ENCODE data around the gene SLC22A7.

SLC22A7 gene, protein sequence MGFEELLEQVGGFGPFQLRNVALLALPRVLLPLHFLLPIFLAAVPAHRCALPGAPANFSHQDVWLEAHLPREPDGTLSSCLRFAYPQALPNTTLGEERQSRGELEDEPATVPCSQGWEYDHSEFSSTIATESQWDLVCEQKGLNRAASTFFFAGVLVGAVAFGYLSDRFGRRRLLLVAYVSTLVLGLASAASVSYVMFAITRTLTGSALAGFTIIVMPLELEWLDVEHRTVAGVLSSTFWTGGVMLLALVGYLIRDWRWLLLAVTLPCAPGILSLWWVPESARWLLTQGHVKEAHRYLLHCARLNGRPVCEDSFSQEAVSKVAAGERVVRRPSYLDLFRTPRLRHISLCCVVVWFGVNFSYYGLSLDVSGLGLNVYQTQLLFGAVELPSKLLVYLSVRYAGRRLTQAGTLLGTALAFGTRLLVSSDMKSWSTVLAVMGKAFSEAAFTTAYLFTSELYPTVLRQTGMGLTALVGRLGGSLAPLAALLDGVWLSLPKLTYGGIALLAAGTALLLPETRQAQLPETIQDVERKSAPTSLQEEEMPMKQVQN

DNA sequence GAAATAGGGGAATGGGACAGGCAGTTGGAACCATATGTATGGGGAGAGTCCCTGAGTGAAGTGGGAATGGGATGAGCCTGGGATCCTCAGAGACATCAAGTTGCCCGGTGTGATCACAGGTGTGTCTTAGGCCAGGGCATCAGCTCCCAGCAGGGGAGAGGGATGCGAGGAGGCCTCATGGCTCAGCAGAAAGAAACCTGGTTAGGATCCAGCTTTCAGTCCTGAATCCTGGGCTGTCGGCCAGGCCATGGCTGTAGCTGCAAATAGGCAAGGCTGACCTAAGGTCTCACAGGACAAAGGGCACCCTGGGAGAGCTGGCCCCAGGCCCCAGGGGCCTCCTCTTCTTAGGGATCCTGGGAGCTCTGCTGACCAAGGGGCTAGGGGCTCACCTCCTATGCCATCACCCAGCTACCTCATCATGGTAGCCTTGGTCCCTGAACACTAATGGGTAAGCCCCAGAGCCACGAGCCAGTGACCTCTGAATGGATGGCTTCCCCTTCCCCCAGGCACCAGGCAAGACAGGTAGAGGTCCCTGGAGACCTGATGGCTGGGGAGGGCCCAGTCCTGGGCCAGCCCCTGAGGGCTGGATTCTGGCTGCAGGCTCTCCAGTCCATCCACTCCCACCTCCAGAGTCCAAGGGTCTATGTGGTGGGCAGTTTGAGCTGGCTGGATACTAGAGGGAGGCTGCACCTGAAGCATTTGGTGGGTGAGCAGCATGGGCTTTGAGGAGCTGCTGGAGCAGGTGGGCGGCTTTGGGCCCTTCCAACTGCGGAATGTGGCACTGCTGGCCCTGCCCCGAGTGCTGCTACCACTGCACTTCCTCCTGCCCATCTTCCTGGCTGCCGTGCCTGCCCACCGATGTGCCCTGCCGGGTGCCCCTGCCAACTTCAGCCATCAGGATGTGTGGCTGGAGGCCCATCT lies at the start of gene SLC22A7:
Gene SLC22A7 (plus strand): TSS at position 617 of the 921 bp plus-strand sequence. CDS start 99 bp downstream, at position 716.
- no peak for DNase-seq

DNA sequence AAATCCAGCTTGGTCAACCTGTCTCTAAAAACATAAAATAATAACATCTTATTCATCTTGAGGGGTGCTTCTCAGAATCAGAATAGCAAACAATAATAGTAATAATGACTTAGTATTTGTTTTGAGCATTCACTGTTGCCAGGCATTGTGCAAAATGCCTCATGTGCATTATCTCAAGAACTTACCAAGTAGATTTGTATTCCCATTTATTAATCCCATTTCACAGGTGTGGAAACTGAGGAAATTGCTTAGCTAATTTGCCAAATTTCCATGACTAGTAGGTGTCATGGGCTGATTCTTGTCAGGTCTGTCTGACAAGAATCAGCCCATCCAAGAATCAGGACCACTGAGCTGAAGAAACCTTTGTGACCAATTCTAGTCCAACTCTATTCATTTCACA lies 49.3 kb upstream of the SLC22A7 start:
- DNase-seq, result no peak

DNA sequence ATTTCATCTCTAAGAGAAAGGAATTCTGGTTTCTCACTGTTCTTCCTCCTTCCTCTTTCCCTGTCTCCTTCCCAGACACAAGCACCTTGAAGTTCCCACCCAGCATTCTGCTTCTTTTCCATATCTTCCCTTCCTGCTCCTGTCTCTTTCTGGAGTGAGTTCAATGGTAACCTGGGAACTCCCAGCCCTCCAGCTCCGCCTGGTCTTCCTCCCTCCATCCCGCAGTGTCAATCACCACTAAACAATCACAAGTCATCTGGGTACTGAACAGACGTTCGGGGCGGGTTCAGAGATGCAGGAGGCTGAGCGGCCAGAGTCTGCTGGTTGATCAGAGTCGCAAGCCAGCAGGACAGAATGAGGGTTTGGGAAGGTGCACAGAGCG lies 47.1 kb upstream of the SLC22A7 start:
- no peak for DNase-seq

DNA sequence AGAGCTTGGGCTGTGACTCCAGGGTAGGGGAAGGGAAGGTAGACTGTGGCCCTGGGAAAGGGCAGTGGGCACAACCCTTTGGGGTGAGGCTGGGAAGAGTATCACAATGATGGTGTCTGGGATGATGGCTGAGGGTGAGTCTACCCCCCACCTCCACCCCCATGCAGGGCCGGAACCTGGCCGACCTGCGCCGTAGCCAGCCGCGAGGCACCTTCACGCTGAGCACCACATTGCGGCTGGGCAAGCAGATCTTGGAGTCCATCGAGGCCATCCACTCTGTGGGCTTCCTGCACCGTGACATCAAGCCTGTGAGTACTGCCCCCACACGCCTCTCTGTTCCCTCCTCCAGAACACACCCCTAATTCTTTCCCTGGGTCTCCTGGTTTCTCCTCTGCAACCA lies 44.7 kb upstream of the SLC22A7 start:
- no peak for DNase-seq

DNA sequence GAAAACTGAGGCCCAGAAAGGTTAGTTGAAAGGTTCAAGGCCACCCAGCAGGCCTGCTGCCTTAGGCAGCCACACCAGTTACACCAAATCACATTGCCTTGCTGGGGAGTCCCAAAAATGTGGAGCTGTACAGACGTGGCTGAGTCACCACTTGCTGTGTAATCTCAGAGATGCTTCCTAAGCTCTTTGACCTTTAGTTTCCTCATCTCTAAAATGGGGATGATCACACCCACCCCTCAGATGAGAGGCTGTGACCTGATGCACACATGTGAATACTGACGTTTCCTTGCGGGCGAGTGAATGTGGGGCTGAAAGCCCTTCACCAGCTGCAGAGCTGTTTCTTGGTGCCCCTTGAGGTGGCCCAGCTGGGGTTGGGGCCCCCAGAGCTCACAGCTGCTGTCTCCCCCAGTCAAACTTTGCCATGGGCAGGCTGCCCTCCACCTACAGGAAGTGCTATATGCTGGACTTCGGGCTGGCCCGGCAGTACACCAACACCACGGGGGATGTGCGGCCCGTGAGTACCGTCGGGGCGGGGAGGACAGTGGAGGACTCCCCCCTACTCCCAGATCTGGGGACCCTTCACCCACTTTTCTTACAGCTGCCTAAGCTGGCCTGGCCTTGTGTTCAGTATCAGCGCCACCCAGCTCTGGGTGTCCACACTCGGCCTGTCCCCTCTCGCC lies 43.8 kb upstream of the SLC22A7 start:
- DNase-seq, result no peak

DNA sequence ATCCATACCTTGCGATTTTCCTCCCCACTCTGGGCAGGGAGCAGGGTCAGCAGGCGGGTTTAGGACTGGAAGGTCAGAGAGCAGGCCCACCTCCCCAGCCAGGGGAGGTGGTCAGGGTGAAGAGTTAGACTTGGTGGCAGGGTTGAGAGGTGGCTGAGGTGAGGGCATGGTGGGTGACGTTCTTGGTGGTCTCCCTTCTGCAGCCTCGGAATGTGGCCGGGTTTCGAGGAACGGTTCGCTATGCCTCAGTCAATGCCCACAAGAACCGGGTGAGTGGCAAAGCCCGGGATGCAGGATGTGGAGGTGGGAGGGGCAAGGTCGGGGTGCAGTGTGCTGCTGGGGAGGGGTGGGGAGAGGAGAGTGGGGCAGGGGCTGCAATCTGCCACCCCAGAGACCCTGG lies 43.2 kb upstream of the SLC22A7 start:
- DNase-seq, result no peak

DNA sequence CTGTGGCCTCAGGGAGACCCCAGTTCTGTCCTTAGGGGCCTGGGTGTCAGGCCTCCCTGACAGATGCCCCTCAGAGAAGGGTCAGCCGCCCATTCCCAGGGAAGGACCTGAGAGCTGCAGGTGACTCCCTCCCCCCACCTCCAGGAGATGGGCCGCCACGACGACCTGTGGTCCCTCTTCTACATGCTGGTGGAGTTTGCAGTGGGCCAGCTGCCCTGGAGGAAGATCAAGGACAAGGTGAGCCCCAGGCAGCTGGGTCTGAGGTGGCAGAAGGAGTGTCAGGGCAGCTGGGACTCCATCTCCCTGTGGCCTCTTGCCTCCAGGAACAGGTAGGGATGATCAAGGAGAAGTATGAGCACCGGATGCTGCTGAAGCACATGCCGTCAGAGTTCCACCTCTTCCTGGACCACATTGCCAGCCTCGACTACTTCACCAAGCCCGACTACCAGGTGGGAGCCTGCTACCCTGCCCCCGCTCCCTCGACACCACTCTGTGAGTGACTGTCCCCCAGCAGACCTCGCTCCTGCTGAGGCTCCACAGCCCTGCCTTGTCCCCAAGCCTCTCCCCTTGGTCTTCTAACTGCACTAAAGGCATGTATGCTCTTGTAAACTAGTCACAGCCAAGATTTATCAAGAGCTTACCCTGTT lies 42.5 kb upstream of the SLC22A7 start:
- DNase-seq, result no peak

DNA sequence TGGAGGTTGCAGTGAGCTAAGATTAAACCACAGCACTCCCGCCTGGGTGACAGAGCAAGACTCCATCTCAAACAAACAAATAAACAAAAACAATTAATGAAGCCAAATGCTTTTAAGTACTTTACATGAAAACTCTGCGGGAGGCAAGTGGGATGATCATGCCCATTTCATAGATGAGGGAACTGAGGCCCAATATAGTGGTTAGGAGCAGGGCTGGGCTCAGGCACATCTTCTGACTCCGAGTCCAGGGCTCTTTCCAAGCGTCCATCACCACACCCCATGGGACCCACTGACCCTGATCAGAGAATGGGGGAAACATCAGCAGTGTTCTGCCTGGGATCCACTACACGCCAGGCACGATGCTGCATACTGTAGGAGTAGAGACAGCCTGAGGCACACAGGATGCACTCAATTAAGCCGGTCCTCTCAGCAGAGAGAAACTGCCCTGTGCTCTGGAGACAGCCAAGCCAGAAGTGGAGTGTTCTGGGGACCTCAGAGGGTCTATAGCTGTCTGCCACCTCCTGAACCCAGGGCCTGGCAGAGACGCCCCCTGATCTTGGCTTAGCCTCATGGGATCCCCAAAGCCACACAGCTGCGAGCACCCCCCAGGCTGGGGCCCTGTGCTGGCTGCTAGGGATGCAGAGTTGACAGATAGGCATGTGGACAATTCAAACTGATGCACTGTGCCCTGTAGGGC lies 41.2 kb upstream of the SLC22A7 start:
- DNase-seq, result no peak

DNA sequence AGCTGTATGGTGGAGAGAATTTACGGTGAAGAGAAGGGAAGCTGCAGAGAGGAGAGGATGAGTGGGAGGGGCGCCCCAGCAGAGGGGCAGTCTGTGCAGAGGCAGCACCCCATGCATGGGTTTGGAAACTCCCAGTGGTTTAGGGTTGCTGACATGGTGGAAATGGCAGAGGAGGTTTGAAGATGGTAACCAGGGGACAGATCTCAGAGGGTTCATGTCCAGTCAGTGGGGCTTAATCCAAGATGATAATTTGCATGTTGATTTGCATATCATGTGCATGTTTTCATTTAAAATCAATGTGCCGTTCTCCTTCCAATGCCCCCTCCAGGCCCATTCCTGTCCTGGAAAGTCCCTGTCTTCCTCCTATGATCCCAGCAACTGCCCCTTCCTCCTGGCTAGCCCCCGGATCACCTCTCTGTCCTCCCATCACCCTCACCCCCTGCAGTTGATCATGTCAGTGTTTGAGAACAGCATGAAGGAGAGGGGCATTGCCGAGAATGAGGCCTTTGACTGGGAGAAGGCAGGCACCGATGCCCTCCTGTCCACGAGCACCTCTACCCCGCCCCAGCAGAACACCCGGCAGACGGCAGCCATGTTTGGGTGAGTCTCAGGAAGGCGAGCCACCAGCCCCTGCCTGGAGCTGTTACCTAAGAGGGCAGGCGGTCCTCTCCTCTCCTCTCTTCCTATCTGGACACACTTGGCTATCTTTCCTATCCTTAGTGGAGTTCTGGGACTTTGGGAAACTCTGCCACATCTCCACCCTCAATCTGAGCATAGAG lies 40.5 kb upstream of the SLC22A7 start:
- DNase-seq, result no peak

DNA sequence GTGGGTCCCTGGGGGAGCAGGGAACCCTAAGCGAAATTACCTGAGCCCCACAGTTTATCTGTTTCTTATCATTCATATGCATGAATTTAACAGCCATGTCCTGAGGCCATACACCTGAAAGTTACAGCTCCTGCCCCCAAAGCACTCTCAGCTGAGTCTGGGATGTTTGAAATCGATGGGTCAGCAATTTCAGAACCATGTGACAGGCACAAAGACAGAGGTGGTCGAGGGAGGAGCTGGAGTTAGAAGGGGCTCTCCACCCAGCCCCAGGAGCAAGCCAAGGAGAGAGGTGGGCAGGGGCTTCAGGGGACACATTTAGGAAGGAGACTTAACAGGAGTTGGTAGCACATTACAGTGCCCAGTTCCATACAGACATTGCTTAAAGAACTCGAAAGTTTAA lies 39.9 kb upstream of the SLC22A7 start:
- DNase-seq, result no peak

DNA sequence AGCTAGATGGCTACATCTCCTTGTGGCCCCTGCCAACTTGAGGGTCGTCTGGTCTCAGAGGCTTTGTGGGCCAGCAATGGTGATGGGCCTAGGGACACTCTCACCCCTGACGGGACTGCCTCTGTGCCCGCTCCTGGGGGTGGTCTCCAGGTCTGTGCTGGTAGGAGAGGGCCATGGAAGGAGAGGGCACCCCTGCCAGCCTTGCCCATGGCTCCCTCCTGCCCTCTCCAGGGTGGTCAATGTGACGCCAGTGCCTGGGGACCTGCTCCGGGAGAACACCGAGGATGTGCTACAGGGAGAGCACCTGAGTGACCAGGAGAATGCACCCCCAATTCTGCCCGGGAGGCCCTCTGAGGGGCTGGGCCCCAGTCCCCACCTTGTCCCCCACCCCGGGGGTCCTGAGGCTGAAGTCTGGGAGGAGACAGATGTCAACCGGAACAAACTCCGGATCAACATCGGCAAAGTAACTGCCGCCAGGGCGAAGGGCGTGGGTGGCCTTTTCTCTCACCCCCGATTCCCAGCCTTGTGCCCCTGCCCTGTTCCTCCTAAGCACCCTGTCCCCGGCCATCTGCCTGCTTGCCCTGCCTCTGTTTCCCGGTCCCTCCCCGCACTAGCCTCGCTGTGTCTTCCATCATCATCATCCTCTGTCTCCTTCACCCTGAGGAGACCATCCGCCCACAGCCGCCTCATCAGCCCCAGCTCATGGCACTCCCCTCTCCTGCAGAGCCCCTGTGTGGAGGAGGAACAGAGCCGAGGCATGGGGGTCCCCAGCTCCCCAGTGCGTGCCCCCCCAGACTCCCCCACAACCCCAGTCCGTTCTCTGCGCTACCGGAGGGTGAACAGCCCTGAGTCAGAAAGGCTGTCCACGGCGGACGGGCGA lies 39.0 kb upstream of the SLC22A7 start:
- DNase-seq, result no peak

DNA sequence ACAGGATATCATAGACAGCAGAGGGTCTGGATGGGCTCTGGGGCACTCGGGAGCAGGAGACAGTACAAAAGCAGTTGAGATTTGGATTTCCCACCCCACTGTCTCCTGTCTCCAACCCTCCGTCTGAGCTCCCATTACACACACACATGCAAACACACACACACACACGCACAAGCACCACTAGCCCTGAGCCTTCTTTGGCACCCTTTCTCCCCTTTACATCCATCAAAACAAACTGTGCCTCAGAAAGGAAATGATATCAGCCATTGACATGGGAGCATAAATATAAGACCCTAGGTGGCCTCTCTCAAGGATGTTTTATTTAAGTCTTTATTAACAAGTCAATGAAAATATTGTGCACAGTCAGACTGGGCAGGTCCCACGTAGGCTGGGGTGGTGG lies 37.3 kb upstream of the SLC22A7 start:
- no peak for DNase-seq

DNA sequence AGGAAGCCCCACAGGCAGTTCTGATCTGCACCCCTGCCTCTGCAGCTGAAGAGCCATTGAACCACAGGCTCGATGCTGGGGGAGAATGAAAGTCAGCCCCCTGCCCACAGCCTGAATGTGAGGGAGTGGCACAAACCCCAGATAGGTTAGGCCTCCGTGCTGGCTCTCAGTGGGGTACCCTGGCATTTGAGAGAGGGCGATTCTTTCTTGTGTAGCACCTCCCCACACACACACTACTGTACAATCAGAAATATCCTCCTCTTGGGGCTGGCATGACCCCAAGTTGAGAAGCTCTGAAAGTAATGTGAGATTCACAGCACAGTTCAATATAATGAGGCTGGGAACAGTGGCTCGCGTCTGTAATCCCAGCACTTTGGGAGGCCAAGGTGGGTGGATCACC lies 36.9 kb upstream of the SLC22A7 start:
- DNase-seq, result no peak

DNA sequence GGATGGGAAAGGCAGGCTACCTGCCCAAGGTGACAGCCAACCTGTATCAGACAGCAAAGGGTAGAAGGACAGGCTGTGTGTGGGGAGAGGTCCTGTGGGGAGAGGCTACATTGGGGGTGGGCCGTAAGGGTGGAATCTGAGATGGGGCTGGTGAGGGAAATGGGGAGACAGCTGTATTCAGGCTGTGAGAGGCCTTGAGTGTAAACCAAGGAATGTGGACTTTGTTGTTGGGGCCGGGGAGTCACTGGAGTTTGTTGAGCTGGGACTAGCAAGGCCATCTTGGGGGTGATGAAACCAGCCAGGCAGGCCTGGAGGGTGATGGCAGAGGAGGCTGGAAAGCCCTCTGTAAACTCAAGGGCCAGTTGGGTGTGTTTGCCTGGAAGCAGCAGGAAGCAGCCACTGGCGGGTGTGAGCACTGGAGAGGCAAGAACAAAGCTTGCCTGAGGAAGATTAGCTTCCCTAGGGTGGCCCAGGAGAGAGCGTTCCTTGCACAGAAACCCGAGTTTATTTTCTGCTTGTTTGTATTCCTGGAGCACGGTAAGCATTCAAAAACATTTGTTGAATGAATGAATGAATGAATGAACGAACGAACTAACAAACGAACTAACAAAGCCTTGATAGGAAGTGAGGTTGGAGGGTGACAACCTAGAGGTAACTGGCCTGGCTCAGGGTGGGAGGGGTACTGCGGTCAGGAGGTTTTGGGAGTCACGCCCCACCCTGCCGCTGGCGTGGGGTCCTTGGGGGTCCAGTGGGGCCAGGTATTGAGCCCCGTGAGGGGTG lies 35.9 kb upstream of the SLC22A7 start:
- DNase-seq, result no peak

DNA sequence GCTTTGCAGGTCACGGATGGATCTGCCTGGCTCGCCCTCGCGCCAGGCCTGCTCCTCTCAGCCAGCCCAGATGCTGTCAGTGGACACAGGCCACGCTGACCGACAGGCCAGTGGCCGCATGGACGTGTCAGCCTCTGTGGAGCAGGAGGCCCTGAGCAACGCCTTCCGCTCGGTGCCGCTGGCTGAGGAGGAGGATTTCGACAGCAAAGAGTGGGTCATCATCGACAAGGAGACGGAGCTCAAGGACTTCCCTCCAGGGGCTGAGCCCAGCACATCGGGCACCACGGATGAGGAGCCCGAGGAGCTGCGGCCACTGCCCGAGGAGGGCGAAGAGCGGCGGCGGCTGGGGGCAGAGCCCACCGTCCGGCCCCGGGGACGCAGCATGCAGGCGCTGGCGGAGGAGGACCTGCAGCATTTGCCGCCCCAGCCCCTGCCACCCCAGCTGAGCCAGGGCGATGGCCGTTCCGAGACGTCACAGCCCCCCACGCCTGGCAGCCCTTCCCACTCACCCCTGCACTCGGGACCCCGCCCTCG lies 35.2 kb upstream of the SLC22A7 start:
- no peak for DNase-seq

DNA sequence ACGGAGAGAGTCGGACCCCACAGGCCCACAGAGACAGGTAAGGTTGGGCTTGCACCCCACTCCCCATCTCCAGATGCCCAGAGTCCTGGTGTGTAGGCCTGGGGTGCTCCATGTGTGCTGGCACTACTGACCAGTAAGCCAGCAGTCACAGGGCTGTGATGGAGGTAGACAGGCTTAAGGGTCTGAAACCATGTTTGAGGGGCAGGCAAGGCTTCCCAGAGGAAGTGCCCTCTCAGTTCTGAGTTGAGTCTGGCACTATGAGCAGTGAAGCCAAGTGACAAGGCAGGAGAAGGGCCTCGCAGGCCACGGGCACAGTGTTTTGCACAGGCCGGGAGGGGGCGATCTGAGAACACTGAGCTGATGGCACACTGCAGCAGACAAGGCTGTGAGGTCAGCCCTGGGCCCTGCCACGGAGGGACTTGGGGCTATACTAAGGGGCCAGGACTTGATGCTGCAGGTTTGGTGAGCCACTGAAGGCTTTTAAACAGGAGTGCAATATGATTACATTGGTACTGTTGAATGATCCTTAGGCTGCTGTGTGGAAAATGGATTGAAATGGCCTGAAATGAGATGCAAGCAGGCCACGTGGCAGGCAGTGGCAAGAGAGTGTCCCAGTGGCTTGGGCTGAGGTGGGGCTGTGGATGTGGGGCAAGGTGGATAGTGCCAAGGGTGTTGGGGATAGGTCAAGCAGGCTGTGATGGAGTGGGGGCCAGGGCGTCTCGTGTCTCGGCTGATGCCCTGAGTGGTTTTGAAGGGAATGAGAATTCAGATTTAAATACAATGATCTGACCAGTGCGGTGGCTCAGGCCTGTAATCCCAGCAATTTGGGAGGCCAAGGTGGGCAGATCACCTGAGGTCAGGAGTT lies 34.5 kb upstream of the SLC22A7 start:
- DNase-seq, result peak; percentile 29

DNA sequence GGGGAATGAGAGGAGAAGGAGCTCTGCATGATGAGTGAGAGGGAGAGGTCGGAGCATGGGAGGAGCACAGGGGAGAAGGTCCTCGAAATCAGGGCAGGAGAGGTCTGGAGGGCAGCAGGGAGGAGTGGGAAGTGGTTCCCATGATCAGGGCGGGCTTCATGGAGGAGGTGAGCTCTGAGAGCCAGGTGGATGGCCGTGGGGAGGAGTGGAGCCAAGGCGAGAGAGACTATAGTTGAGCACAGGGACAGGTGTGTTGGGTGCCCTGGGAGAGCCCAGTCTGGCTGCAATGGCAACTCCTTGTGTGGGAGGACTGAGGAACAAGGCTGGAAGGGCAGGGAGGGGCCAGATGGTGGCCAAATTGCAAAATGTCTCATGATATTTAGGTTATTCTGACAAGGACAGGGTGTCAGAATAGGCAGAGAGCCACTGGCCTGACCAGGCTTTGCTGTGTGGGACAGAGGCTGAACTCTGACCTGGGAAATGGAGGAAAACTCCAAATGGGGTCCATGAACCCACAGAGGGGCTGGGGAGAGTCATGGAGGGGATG lies 33.4 kb upstream of the SLC22A7 start:
- DNase-seq, result no peak

DNA sequence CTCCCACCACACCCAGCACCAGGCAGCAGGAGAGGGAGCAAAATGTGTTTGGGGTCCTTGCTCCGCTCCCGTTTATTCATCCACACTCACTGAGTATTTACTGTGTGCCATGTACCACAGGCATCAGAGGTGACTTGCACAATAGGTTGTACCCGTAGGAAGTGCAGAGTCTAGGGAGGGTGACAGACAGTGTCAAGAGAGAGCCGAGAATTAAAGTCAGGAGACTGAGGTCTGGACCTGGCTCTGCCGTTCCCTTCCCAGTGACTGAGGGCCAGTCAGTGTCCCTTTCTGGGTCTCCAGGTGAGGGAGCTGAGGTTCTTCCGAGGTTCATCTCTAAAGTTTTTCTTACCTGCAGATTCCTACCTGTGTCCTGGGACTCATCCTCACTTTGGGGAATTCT lies 32.5 kb upstream of the SLC22A7 start:
- DNase-seq, result no peak

Data from NCI-H2029 treated with DMSO at 0.1 percent for 48 hours (cell line).